Fibroblast of villous mesenchyme (primary cell): ENCODE data around the gene KREMEN2. TPM values are rescaled to one million over a fixed set of nuclear protein-coding genes. Genes with fewer than 3 reads are reported as not detected.
"Not testable (repeated sequence)": the region's sequence is repeated elsewhere in the genome, so short reads cannot be mapped to it uniquely, and the experiment has no call there.

Experiments
- DNase-seq: peaks from one replicate; pipeline ENCODE4 v3.0.0-alpha.2; 2010; ENCODE audit warnings: low read depth
- H3K4me3 ChIP-seq: 2 replicates; pipeline ENCODE4 v1.5.1; 2011; ENCODE audit warnings: low read depth, mild to moderate bottlenecking, low read length
- total RNA-seq: library from RNA; depleted of rRNA; stranded (reverse); fragments of >200 nt; gene quantifications from 2 replicates; pipeline ENCODE4 v1.2.3, GENCODE V29; 2012
- TF ChIP-seq, protein P1 (sequence below): IDR thresholded peaks from 2 replicates; pipeline ENCODE4 v1.5.1; 2012; ENCODE audit warnings: low read depth, mild to moderate bottlenecking, low read length; ENCODE audit not compliant: insufficient read depth

The KREMEN2 gene
- total RNA-seq, 1 donor: under 0.01 TPM

DNA sequence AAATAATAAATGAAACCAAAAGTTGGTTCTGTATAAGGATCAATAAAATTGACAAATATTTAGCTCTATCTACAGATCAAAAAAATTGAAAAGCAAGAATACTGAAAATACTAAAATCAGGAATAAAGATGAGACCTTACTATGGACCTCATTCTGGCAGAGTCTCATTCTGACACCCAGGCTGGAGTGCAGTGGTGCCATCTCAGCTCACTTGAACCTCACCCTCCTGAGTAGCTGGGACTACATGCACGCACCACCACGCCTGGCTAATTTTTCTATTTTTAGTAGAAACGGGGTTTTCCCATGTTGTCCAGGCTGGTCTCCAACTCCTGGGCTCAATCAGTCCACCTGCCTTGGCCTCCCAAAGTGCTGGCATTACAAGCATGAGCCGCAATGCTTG, 22.0 kb upstream of the KREMEN2 start:
- TF ChIP-seq, protein P1, sequence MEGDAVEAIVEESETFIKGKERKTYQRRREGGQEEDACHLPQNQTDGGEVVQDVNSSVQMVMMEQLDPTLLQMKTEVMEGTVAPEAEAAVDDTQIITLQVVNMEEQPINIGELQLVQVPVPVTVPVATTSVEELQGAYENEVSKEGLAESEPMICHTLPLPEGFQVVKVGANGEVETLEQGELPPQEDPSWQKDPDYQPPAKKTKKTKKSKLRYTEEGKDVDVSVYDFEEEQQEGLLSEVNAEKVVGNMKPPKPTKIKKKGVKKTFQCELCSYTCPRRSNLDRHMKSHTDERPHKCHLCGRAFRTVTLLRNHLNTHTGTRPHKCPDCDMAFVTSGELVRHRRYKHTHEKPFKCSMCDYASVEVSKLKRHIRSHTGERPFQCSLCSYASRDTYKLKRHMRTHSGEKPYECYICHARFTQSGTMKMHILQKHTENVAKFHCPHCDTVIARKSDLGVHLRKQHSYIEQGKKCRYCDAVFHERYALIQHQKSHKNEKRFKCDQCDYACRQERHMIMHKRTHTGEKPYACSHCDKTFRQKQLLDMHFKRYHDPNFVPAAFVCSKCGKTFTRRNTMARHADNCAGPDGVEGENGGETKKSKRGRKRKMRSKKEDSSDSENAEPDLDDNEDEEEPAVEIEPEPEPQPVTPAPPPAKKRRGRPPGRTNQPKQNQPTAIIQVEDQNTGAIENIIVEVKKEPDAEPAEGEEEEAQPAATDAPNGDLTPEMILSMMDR: no peak
- DNase-seq: no peak
- no peak overlapping the region for H3K4me3 ChIP-seq

DNA sequence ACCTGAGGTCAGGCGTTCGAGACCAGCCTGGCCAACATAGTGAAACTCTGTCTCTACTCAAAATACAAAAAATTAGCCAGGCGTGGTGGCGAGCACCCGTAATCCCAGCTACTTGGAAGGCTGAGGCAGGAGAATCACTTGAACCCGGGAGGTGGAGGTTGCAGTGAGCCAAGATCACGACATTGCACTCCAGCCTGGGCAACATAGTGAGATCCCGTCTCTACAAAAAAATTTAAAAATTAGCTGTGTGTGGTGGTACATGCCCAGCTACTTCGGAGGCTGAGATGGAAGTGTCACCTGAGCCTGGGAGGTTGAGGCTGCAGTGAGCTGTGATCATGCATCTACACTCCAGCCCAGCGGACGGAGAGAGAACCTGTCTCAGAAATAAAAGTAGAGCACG, 20.4 kb upstream of the KREMEN2 start:
- H3K4me3 ChIP-seq, DNase-seq: not testable (repeated sequence)

DNA sequence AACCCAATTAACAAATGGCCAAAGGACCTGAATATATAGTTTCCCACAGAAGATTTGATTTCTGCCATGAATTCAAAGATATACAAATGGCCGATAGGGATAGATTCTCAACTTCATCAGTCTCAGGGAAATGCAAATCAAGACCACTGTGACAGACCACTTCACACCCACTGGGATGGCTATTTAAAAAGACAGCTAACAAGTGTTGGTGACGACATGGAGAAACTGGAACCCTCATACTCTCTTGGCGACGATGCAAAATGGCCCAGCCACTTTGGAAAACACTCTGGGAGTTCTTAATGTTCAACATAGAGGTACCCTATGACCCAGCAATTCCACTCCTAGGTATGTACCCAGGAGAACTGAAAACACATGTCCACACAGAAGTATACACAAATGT, 17.4 kb upstream of the KREMEN2 start:
- no peak overlapping the region for H3K4me3 ChIP-seq
- no peak for DNase-seq
- TF ChIP-seq, protein P1: no peak

DNA sequence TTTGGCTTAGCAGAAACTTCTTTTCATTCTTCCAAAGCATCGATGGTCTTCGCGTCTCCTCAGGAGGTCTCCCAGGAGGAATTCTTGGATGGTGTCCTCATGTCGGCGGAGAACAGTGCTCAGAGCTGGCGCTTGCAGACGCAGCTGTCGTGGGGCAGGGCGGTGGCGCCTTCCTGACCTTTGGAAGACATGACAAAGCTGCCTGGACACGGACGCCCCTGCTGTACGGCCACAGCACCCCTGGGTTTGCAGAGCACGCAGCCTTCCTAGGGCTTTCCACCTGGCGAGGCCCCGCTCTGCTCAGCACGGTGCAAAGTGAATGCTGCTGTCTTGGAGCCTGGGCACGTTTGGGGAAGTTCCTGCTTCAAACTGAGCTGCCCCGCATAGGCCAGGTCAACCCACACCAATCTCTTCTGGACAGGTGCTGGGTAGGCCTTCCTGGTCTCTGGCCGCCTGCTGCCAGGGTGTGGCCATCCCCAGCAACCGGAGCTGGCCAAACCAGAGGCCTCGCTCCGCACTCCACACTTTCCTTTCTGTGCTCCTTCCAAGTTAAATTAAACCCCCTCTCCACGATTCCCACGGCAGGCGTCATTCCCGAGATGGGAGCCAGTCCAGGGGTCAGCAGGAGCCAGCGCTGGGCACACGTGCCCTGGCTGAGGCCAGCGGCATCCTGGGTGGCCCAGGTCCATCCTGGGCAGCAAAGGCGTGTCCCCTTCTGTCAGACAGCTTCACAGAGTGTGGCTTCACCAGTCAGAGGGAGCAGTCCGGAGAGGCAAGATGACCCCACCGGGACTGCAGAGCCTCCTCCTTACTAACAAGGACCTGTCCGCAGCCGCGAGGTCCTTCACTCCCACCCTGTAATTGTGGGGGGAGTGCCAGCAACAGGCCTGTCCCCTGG, 15.0 kb upstream of the KREMEN2 start:
- DNase-seq: no peak
- TF ChIP-seq, protein P1: no peak
- no peak overlapping the region for H3K4me3 ChIP-seq

DNA sequence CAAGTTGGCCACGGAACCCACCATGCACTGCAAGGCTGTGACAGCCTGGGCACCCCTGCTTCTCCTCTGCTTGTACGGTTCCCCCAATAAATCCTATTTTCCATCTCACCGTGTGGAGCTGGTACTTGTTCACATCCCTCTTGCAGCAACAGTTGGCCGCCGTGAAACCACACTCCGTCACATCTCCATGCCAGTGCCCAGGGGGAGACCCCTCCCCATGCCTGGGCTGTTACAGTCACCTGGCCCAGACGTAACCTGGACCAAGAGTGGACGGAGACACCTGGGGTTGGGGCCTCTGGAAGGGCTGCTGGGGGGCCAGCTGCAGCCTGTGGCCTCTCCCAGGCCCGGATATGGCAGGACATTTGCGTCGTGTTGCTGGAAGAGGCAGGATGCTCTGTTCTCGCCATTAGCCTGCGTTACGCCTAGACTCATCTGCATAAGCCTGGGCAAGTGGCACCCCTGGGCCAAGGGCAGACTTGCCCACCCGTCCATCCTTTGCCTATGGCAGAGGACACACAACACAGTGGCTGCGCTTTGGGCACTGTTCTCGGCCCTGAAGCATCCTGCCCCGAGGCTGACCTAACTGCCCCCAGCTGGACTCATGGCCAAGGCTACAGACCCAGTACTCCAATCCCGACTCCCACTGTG, 14.2 kb upstream of the KREMEN2 start:
- H3K4me3 ChIP-seq: no peak overlapping the region
- TF ChIP-seq, protein P1: no peak
- DNase-seq: no peak

DNA sequence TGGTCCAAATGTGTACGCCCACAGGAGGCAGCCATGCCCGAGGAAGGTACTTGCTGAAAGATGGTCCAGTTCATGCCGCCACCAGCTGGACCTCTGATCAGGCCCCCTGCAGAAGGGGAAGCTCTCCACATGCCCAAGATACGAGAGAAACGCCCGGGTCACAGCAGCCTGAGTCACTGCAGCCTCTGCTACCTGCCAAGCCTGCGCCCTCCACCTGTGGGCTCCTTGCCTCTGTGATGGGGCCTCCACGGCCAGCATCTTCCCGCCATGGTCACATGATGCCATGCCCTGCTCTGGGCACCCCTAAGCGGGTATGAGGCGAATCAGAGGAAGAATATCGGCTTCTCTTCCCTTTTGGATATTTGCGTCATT, 13.7 kb upstream of the KREMEN2 start:
- no peak for DNase-seq
- TF ChIP-seq, protein P1: no peak
- H3K4me3 ChIP-seq: no peak overlapping the region

DNA sequence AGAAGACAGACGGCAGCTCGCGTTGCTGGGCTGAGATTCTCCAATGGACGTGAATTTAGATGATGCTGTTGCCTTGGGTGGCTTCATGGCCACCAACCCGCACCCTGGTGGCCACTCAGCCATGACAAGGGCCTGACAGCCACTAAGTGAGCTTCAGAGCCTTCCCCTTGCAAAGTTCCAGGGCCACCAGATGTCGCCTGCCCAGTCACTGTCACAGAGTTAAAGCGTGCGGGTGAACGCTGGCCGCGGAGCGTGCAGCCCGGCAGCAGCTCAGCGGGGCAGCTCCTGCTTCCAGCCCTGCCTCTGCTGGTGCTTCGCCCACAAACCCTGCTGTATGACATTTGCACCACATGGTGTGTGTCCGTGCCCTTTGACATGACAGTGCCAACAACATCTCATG, 13.3 kb upstream of the KREMEN2 start:
- TF ChIP-seq, protein P1: no peak
- DNase-seq: no peak
- no peak overlapping the region for H3K4me3 ChIP-seq
